Liver (tissue), 9 donors: ENCODE data around the gene NUP93. TPM values are rescaled to one million over a fixed set of nuclear protein-coding genes. Genes with fewer than 3 reads are reported as not detected.

Source experiments
- DNase-seq: peaks from one replicate; pipeline ENCODE4 v3.0.0-alpha.2; 2017; ENCODE audit warnings: low spot score
- H3K27ac ChIP-seq, 2 donors: one replicate each; pipeline ENCODE4 v1.7.0; 2013; ENCODE audit warnings: inconsistent platforms in 2 of 2, low read length in 2 of 2, control low read depth in 1 of 2, low read depth in 1 of 2, mild to moderate bottlenecking in 1 of 2
- H3K27me3 ChIP-seq, 4 donors: one replicate each; pipeline versions ENCODE4 v1.6.1 to v1.7.0; 2013; ENCODE audit warnings: low read length in 3 of 4, inconsistent platforms in 1 of 4, mild to moderate bottlenecking in 1 of 4, moderate library complexity in 1 of 4; ENCODE audit not compliant: control insufficient read depth in 4 of 4, insufficient read depth in 4 of 4
- H3K36me3 ChIP-seq, 4 donors: one replicate each; pipeline versions ENCODE4 v1.6.1 to v1.7.0; 2013; ENCODE audit warnings: low read length in 3 of 4, mild to moderate bottlenecking in 3 of 4, low read depth in 1 of 4, moderate library complexity in 1 of 4; ENCODE audit not compliant: control insufficient read depth in 4 of 4, insufficient read depth in 3 of 4
- H3K4me1 ChIP-seq, 4 donors: one replicate each; pipeline versions ENCODE4 v1.6.1 to v1.7.0; 2013; ENCODE audit warnings: low read length in 3 of 4, mild to moderate bottlenecking in 3 of 4, moderate library complexity in 1 of 4; ENCODE audit not compliant: control insufficient read depth in 4 of 4, insufficient read depth in 4 of 4
- H3K4me3 ChIP-seq, 3 donors: one replicate each; pipeline versions ENCODE4 v1.6.1 to v1.7.0; 2013; ENCODE audit warnings: low read length in 3 of 3, control low read depth in 1 of 3, low read depth in 1 of 3, mild to moderate bottlenecking in 1 of 3
- H3K9ac ChIP-seq, 2 donors: one replicate each; pipeline ENCODE4 v1.7.0; 2013; ENCODE audit warnings: low read length in 2 of 2, mild to moderate bottlenecking in 2 of 2, moderate library complexity in 2 of 2, control low read depth in 1 of 2, low read depth in 1 of 2
- H3K9me3 ChIP-seq, 4 donors: one replicate each; pipeline versions ENCODE4 v1.6.1 to v1.7.0; 2013; ENCODE audit warnings: low read length in 3 of 4; ENCODE audit not compliant: control insufficient read depth in 4 of 4
- EGR1 ChIP-seq, 2 donors: IDR thresholded peaks; 2 replicates each; pipeline ENCODE4 v1.6.1; 2016 to 2018; ENCODE audit warnings: antibody characterized with exemption in 2 of 2, low read depth in 2 of 2
- FOXA2 ChIP-seq: IDR thresholded peaks from 2 replicates; pipeline ENCODE4 v1.6.1; 2016; ENCODE audit warnings: antibody characterized with exemption
- GABPA ChIP-seq, 2 donors: IDR thresholded peaks in 1 of 2; conservative IDR thresholded peaks in 1 of 2; 2 replicates each; pipeline ENCODE4 v1.6.1; 2016; ENCODE audit warnings: antibody characterized with exemption in 2 of 2, mild to moderate bottlenecking in 1 of 2, moderate library complexity in 1 of 2
- HNF4A ChIP-seq, 2 donors: conservative IDR thresholded peaks; 2 replicates each; pipeline ENCODE4 v1.6.1; 2016; ENCODE audit warnings: antibody characterized with exemption in 2 of 2, mild to moderate bottlenecking in 2 of 2
- HNF4G ChIP-seq: IDR thresholded peaks from 2 replicates; pipeline ENCODE4 v1.6.1; 2016; ENCODE audit warnings: antibody characterized with exemption
- RAD21 ChIP-seq, 2 donors: IDR thresholded peaks; 2 replicates each; pipeline ENCODE4 v1.6.1; 2016; ENCODE audit warnings: antibody characterized with exemption in 2 of 2, mild to moderate bottlenecking in 2 of 2
- RXRA ChIP-seq, 2 donors: IDR thresholded peaks; 2 replicates each; pipeline ENCODE4 v1.6.1; 2017 to 2018; ENCODE audit warnings: antibody characterized with exemption in 2 of 2, mild to moderate bottlenecking in 1 of 2
- TAF1 ChIP-seq: conservative IDR thresholded peaks from 2 replicates; pipeline ENCODE4 v1.6.1; 2016; ENCODE audit warnings: antibody characterized with exemption, mild to moderate bottlenecking
- YY1 ChIP-seq: IDR thresholded peaks from 2 replicates; pipeline ENCODE4 v1.6.1; 2016; ENCODE audit warnings: antibody characterized with exemption, mild to moderate bottlenecking
- WGBS: extraction: QIAGEN DNeasy Blood & Tissue Kit; methylation state at CpG from one replicate; pipeline ENCODE4 v1.1.7; 2013; 5-methylcytosine and 5-hydroxymethylcytosine counted together
- polyA plus RNA-seq, 2 donors: library from polyadenylated mRNA; stranded (reverse) in 1 of 2; unstranded in 1 of 2; fragments of 200-250 nt in 1 of 2; fragments of >200 nt in 1 of 2; fragmentation: Nextera tagmentation in 1 of 2; extraction: Ambion mirVana in 1 of 2; gene quantifications; one replicate each; pipeline versions ENCODE4 v1.2.1 to v1.2.3, GENCODE V29; 2013 to 2015
- total RNA-seq, 2 donors: library from RNA; depleted of rRNA; stranded (reverse); fragments of >200 nt; gene quantifications; one replicate each; pipeline ENCODE4 v1.2.3, GENCODE V29; 2014
- TF ChIP-seq, protein P1 (sequence below): IDR thresholded peaks from 2 replicates; pipeline ENCODE4 v1.6.1; 2016; ENCODE audit warnings: antibody characterized with exemption
- TF ChIP-seq, protein P2 (sequence below): IDR thresholded peaks from 2 replicates; pipeline ENCODE4 v1.6.1; 2016; ENCODE audit warnings: antibody characterized with exemption
- TF ChIP-seq, protein P3 (sequence below): IDR thresholded peaks from 2 replicates; pipeline ENCODE4 v1.6.1; 2016; ENCODE audit warnings: antibody characterized with exemption
- TF ChIP-seq, protein P4 (sequence below): fragments of 150-350 bp; IDR thresholded peaks from 2 replicates; pipeline ENCODE4 v1.5.1; 2017; ENCODE audit warnings: improper control_type of control experiment, low read depth, low read length; ENCODE audit not compliant: missing input control
- donor health status: healthy.
- donor health status: healthy.
- donor health status: healthy.
- donor health status: healthy.
- donor health status: healthy.

NUP93 gene
- total and polyA plus RNA-seq, 4 donors, result 8.2 to 31.8 (median 9.8) TPM

DNA sequence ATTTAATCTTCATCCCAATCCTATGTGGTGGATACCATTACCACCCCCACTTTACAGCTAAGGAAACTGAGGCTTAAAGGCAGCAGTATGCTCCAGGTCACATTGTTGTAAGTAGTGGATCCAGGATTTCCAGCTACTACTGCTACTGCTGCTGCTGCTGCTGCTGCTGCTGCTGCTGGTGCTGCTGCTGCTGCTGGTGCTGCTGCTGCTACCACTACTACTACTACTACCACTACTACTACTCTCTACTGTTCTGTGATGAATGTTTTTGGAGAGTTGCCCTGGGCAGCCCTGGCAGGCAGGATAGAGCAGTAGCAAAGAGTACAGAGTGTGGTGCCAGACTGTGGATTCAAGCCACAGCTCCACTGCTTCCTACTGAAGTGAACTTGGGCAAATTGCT lies 85.8 kb downstream of the NUP93 start (continued):
- TF ChIP-seq FOXA2 (no peak), TAF1 (no peak), RAD21 (IDR thresholded peaks at IDR 0.05) (no peak), EGR1 (IDR thresholded peaks at IDR 0.05; ENCODE audit: low read depth in 2 of 2) (no peak), HNF4A (conservative IDR thresholded peaks at IDR 0.05) (no peak), YY1 (no peak), GABPA (IDR thresholded peaks at IDR 0.05 in 1 of 2, conservative IDR thresholded peaks at IDR 0.05 in 1 of 2) (no peak)

DNA sequence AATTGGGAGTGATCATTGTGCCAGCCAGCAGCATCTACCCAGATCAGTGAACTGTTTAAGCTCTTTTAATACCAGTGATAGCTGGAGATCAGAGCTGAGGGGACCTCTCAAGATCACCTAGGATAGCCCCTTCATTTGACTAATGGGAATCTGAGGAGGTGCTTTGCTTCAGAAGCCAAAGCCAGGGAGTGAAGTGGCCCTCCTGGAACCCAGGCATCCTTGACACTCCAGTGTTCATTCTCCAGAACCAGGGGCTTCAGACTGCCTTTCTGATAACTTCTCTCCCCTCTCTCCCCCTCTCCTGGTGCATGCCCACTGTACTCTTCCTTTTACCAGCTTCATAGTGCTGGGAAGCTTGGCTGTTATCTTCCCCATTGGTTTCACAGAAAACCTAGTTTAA lies 87.1 kb downstream of the NUP93 start:
- Histone ChIP-seq H3K36me3 (peaks cover 0 to 2% (median 0%) of the 10 kb centered on the region in 4 donors), H3K9ac (no peak overlapping the region)

DNA sequence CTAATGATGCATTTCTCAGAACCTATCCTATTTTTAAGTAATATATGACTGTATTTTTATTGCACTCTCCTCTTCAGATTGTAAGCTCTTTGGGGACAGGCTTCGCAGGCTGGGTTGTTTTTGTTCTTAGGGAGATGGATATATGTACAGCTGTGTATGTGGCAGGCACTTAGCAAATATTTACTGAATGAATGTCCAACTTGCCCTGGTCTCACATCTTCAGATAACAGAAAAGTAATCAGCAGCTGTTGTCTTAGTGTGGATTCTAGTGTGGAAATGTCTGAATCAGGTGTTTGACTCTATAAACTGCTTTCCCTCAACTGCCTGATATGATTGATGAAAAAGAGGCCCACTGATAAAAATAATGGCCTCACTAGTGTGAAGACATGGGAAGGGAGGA lies 88.0 kb downstream of the NUP93 start:
- Histone ChIP-seq H3K9me3 (no peaks in the 10 kb centered on the region), H3K4me3 (no peak overlapping the region), H3K4me1 (no peaks in the 10 kb centered on the region), H3K36me3 (peaks cover 0 to 2% (median 0%) of the 10 kb centered on the region in 4 donors), H3K27ac (no peak overlapping the region), H3K9ac (no peak overlapping the region), H3K27me3 (no peaks in the 10 kb centered on the region)
- DNase-seq, result no peak
- no peak for TF ChIP-seq GABPA (IDR thresholded peaks at IDR 0.05 in 1 of 2, conservative IDR thresholded peaks at IDR 0.05 in 1 of 2)
- TF ChIP-seq TAF1, result no peak
- TF ChIP-seq RXRA (IDR thresholded peaks at IDR 0.05), result no peak
- no peak for TF ChIP-seq FOXA2
- TF ChIP-seq HNF4A (conservative IDR thresholded peaks at IDR 0.05), result no peak
- TF ChIP-seq, protein P1, sequence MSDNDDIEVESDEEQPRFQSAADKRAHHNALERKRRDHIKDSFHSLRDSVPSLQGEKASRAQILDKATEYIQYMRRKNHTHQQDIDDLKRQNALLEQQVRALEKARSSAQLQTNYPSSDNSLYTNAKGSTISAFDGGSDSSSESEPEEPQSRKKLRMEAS, result no peak
- TF ChIP-seq, protein P2, sequence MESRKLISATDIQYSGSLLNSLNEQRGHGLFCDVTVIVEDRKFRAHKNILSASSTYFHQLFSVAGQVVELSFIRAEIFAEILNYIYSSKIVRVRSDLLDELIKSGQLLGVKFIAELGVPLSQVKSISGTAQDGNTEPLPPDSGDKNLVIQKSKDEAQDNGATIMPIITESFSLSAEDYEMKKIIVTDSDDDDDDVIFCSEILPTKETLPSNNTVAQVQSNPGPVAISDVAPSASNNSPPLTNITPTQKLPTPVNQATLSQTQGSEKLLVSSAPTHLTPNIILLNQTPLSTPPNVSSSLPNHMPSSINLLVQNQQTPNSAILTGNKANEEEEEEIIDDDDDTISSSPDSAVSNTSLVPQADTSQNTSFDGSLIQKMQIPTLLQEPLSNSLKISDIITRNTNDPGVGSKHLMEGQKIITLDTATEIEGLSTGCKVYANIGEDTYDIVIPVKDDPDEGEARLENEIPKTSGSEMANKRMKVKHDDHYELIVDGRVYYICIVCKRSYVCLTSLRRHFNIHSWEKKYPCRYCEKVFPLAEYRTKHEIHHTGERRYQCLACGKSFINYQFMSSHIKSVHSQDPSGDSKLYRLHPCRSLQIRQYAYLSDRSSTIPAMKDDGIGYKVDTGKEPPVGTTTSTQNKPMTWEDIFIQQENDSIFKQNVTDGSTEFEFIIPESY, result no peak
- 95% methylated on average over 1 of the region's 1 CpG for WGBS

More for the DNA sequence above, 87.1 kb downstream of the NUP93 start:
- no peak for DNase-seq
- no peaks in the 10 kb centered on the region for H3K4me1 ChIP-seq
- no peak overlapping the region for H3K4me3 ChIP-seq
- no peaks in the 10 kb centered on the region for H3K9me3 ChIP-seq
- no peaks in the 10 kb centered on the region for H3K27me3 ChIP-seq
- H3K27ac ChIP-seq, result no peak overlapping the region
- TF ChIP-seq HNF4G (no peak), RAD21 (IDR thresholded peaks at IDR 0.05) (no peak), EGR1 (IDR thresholded peaks at IDR 0.05; ENCODE audit: low read depth in 2 of 2) (no peak), YY1 (no peak)
- TF ChIP-seq, protein P1, result no peak
- TF ChIP-seq, protein P3, sequence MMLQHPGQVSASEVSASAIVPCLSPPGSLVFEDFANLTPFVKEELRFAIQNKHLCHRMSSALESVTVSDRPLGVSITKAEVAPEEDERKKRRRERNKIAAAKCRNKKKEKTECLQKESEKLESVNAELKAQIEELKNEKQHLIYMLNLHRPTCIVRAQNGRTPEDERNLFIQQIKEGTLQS, result no peak
- TF ChIP-seq, protein P2, result no peak
- TF ChIP-seq, protein P4, sequence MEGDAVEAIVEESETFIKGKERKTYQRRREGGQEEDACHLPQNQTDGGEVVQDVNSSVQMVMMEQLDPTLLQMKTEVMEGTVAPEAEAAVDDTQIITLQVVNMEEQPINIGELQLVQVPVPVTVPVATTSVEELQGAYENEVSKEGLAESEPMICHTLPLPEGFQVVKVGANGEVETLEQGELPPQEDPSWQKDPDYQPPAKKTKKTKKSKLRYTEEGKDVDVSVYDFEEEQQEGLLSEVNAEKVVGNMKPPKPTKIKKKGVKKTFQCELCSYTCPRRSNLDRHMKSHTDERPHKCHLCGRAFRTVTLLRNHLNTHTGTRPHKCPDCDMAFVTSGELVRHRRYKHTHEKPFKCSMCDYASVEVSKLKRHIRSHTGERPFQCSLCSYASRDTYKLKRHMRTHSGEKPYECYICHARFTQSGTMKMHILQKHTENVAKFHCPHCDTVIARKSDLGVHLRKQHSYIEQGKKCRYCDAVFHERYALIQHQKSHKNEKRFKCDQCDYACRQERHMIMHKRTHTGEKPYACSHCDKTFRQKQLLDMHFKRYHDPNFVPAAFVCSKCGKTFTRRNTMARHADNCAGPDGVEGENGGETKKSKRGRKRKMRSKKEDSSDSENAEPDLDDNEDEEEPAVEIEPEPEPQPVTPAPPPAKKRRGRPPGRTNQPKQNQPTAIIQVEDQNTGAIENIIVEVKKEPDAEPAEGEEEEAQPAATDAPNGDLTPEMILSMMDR, result no peak
